K562 (cell line): ENCODE data around the gene ZFYVE27. TPM values are rescaled to one million over a fixed set of nuclear protein-coding genes. Genes with fewer than 3 reads are reported as not detected.

Source experiments
- CBX3 ChIP-seq, 2 experiments: IDR thresholded peaks; 1 replicate in 1 of 2; 2 replicates in 1 of 2; pipeline ENCODE4 v1.6.1; 2012; ENCODE audit warnings: inconsistent platforms in 2 of 2, low read length in 2 of 2, borderline replicate concordance in 1 of 2, control low read depth in 1 of 2
- ELF2 ChIP-seq: fragments of 250-450 bp; sonication (Bioruptor Pico); IDR thresholded peaks from 2 replicates; pipeline ENCODE4 v1.5.0; 2021; ENCODE audit warnings: mild to moderate bottlenecking
- FOXP1 ChIP-seq: sonication (generic); formaldehyde crosslinking; IDR thresholded peaks from 2 replicates; pipeline ENCODE4 v1.8.0; 2022; ENCODE audit warnings: mild to moderate bottlenecking, missing genetic modification reagents
- HDAC1 ChIP-seq, 2 experiments: fragments of 450-650 bp; IDR thresholded peaks; 2 replicates each; pipeline ENCODE4 v1.6.1; 2016 to 2017; ENCODE audit warnings: inconsistent platforms in 1 of 2, mild to moderate bottlenecking in 1 of 2, moderate library complexity in 1 of 2
- KAT8 ChIP-seq: fragments of 450-650 bp; IDR thresholded peaks from 2 replicates; pipeline ENCODE4 v1.6.1; 2016; ENCODE audit warnings: low read depth, mild to moderate bottlenecking
- RNF2 ChIP-seq: sonication (generic); IDR thresholded peaks from 2 replicates; pipeline ENCODE4 v1.6.1; 2016
- SREBF1 ChIP-seq: fragments of 150-350 bp; IDR thresholded peaks from 2 replicates; pipeline ENCODE4 v1.6.1; 2014; ENCODE audit warnings: antibody characterized with exemption, low read depth, low read length, borderline replicate concordance
- SRF ChIP-seq, 2 experiments: fragments of 250-450, 450-650 bp in 1 of 2; sonication (Bioruptor Pico) in 1 of 2; sonication (generic) in 1 of 2; formaldehyde crosslinking; IDR thresholded peaks; 2 replicates each; pipeline versions ENCODE4 v1.5.0 to v1.5.1; 2020 to 2022; ENCODE audit warnings: mild to moderate bottlenecking in 1 of 2, missing genetic modification reagents in 1 of 2
- TBP ChIP-seq: optimal IDR thresholded peaks from 2 replicates; pipeline ENCODE3; 2011; ENCODE audit warnings: low read depth, low read length, improper control_type of control experiment
- polyA plus RNA-seq, 8 experiments: library from polyadenylated mRNA; depleted of rRNA in 4 of 8; stranded (reverse) in 5 of 8; unstranded in 3 of 8; fragments of >200 nt; fragmentation: Nextera tagmentation in 2 of 8; fragmentation: Illumina TruSeq in 1 of 8; extraction: Ambion mirVana in 2 of 8; extraction: Trizol in 1 of 8; gene quantifications; 2 replicates each; pipeline versions ENCODE4 v1.2.1 to v1.2.3, GENCODE V29; 2011 to 2014; ENCODE audit warnings: inconsistent platforms in 1 of 8, missing spikeins in 1 of 8
- total RNA-seq, 7 experiments: library from RNA; depleted of rRNA in 6 of 7; stranded (reverse); fragments of >200 nt in 6 of 7; fragmentation: Illumina TruSeq in 2 of 7; extraction: Trizol in 2 of 7; gene quantifications; 2 replicates each; pipeline versions ENCODE4 v1.2.1 to v1.2.3, GENCODE V29; 2011 to 2021; ENCODE audit warnings: low replicate concordance in 1 of 7
- TF ChIP-seq, protein P1 (sequence below): fragments of 250-450 bp; sonication (Bioruptor Pico); IDR thresholded peaks from 2 replicates; pipeline ENCODE4 v1.5.0; 2021
- TF ChIP-seq, protein P2 (sequence below): fragments of 450-650 bp; formaldehyde crosslinking; IDR thresholded peaks from 2 replicates; pipeline ENCODE4 v1.4.0; 2020; ENCODE audit warnings: mild to moderate bottlenecking, moderate library complexity
- TF ChIP-seq, protein P3 (sequence below), 3 experiments: fragments of 200-800 bp in 1 of 3; fragments of 250-450 bp in 1 of 3; fragments of 450-650 bp in 1 of 3; sonication (Bioruptor Pico) in 1 of 3; sonication (Bioruptor generic) in 1 of 3; formaldehyde crosslinking in 1 of 3; IDR thresholded peaks; 2 replicates each; pipeline versions ENCODE4 v1.6.1 to v1.8.0; 2016 to 2022; ENCODE audit warnings: mild to moderate bottlenecking in 2 of 3, missing genetic modification characterization in 2 of 3, missing compliant biosample characterization in 1 of 3, moderate library complexity in 1 of 3
- TF ChIP-seq, protein P4 (sequence below): fragments of 450-650 bp; IDR thresholded peaks from 2 replicates; pipeline ENCODE4 v1.6.1; 2018; ENCODE audit warnings: mild to moderate bottlenecking, low read depth; ENCODE audit not compliant: partially characterized antibody
- TF ChIP-seq, protein P5 (sequence below): fragments of 250-450 bp; sonication (Bioruptor Pico); IDR thresholded peaks from 2 replicates; pipeline ENCODE4 v1.5.0; 2020; ENCODE audit warnings: mild to moderate bottlenecking, borderline replicate concordance

ZFYVE27 gene
- total and polyA plus RNA-seq, 9 of the 15 experiments (the other 6 are each of a cell fraction or from before 2014, with no cell fraction given), result 0.81 to 21.9 (median 15.3) TPM

DNA sequence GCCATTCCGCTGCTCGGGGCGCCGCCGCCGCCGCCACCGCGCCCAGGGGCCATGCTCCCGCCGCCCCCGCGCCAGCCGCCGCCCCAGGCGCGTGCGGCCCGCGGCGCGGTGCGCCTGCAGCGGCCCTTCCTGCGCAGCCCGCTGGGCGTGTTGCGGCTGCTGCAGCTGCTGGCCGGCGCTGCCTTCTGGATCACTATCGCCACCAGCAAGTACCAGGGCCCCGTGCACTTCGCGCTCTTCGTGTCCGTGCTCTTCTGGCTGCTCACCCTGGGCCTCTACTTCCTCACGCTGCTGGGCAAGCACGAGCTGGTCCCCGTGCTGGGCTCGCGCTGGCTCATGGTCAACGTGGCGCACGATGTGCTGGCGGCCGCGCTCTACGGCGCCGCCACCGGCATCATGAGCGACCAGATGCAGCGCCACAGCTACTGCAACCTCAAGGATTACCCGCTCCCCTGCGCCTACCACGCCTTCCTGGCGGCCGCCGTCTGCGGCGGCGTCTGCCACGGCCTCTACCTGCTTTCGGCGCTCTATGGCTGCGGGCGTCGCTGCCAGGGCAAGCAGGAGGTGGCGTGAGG, 23.0 kb upstream of the ZFYVE27 start (continued):
- TF ChIP-seq, protein P1, sequence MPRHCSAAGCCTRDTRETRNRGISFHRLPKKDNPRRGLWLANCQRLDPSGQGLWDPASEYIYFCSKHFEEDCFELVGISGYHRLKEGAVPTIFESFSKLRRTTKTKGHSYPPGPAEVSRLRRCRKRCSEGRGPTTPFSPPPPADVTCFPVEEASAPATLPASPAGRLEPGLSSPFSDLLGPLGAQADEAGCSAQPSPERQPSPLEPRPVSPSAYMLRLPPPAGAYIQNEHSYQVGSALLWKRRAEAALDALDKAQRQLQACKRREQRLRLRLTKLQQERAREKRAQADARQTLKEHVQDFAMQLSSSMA, result no peak
- peak; percentile 45; the same call in 1 of the 2 replicates for TF ChIP-seq FOXP1 (CRISPR knock-in tag)
- TF ChIP-seq SRF (CRISPR knock-in tag; IDR thresholded peaks at IDR 0.05), result no peak
- TF ChIP-seq, protein P2, sequence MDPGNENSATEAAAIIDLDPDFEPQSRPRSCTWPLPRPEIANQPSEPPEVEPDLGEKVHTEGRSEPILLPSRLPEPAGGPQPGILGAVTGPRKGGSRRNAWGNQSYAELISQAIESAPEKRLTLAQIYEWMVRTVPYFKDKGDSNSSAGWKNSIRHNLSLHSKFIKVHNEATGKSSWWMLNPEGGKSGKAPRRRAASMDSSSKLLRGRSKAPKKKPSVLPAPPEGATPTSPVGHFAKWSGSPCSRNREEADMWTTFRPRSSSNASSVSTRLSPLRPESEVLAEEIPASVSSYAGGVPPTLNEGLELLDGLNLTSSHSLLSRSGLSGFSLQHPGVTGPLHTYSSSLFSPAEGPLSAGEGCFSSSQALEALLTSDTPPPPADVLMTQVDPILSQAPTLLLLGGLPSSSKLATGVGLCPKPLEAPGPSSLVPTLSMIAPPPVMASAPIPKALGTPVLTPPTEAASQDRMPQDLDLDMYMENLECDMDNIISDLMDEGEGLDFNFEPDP (CRISPR knock-in tag), result no peak
- peak in 1 of 2 experiments; percentile 20; a peak in 1 of 4 replicates for TF ChIP-seq HDAC1 (IDR thresholded peaks at IDR 0.05)
- no peak for TF ChIP-seq SREBF1
- peak in 1 of 2 experiments; percentile 48; a peak in 1 of 3 replicates for TF ChIP-seq CBX3 (IDR thresholded peaks at IDR 0.05; ENCODE audit: borderline replicate concordance in 1 of 2, low read length in 2 of 2)
- TF ChIP-seq, protein P3, sequence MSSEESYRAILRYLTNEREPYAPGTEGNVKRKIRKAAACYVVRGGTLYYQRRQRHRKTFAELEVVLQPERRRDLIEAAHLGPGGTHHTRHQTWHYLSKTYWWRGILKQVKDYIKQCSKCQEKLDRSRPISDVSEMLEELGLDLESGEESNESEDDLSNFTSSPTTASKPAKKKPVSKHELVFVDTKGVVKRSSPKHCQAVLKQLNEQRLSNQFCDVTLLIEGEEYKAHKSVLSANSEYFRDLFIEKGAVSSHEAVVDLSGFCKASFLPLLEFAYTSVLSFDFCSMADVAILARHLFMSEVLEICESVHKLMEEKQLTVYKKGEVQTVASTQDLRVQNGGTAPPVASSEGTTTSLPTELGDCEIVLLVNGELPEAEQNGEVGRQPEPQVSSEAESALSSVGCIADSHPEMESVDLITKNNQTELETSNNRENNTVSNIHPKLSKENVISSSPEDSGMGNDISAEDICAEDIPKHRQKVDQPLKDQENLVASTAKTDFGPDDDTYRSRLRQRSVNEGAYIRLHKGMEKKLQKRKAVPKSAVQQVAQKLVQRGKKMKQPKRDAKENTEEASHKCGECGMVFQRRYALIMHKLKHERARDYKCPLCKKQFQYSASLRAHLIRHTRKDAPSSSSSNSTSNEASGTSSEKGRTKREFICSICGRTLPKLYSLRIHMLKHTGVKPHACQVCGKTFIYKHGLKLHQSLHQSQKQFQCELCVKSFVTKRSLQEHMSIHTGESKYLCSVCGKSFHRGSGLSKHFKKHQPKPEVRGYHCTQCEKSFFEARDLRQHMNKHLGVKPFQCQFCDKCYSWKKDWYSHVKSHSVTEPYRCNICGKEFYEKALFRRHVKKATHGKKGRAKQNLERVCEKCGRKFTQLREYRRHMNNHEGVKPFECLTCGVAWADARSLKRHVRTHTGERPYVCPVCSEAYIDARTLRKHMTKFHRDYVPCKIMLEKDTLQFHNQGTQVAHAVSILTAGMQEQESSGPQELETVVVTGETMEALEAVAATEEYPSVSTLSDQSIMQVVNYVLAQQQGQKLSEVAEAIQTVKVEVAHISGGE (CRISPR knock-in tag; IDR thresholded peaks at IDR 0.05), result no peak
- TF ChIP-seq RNF2, result 0 out of 2 replicates have a peak, but pooled peaks have one; percentile 17
- no peak for TF ChIP-seq ELF2 (CRISPR knock-in tag)
- TF ChIP-seq, protein P4, sequence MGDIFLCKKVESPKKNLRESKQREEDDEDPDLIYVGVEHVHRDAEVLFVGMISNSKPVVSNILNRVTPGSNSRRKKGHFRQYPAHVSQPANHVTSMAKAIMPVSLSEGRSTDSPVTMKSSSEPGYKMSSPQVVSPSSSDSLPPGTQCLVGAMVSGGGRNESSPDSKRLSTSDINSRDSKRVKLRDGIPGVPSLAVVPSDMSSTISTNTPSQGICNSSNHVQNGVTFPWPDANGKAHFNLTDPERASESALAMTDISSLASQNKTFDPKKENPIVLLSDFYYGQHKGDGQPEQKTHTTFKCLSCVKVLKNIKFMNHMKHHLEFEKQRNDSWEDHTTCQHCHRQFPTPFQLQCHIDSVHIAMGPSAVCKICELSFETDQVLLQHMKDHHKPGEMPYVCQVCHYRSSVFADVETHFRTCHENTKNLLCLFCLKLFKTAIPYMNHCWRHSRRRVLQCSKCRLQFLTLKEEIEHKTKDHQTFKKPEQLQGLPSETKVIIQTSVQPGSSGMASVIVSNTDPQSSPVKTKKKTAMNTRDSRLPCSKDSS, result no peak
- TF ChIP-seq, protein P5, sequence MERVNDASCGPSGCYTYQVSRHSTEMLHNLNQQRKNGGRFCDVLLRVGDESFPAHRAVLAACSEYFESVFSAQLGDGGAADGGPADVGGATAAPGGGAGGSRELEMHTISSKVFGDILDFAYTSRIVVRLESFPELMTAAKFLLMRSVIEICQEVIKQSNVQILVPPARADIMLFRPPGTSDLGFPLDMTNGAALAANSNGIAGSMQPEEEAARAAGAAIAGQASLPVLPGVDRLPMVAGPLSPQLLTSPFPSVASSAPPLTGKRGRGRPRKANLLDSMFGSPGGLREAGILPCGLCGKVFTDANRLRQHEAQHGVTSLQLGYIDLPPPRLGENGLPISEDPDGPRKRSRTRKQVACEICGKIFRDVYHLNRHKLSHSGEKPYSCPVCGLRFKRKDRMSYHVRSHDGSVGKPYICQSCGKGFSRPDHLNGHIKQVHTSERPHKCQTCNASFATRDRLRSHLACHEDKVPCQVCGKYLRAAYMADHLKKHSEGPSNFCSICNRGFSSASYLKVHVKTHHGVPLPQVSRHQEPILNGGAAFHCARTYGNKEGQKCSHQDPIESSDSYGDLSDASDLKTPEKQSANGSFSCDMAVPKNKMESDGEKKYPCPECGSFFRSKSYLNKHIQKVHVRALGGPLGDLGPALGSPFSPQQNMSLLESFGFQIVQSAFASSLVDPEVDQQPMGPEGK (CRISPR knock-in tag), result no peak
- peak; percentile 15 for TF ChIP-seq TBP
- TF ChIP-seq KAT8, result no peak
